ENCODE data around the gene GP5. TPM values are rescaled to one million over a fixed set of nuclear protein-coding genes. Genes with fewer than 3 reads are reported as not detected.

GP5 gene
- total RNA-seq, 1 experiment from 2014 or later = not detected

- Histone ChIP-seq H3K9me2 (ENCODE audit: insufficient read depth) (no peaks in the 10 kb centered on the region), H3K4me3 (no peak overlapping the region), H3K27me3 (ENCODE audit: insufficient read depth, low read depth) (no peaks in the 10 kb centered on the region), H2AFZ (no peak overlapping the region), H3K4me2 (no peak overlapping the region), H3K79me2 (ENCODE audit: low read depth) (no peaks in the 10 kb centered on the region; the same call in 1 of the 2 replicates), H3K4me1 (replicated peaks; ENCODE audit: insufficient read depth) (no peaks in the 10 kb centered on the region), H3K9me3 (ENCODE audit: insufficient read depth, low read depth) (no peaks in the 10 kb centered on the region), H3K36me3 (ENCODE audit: low read depth) (peaks cover 11% of the 10 kb centered on the region), H4K20me1 (ENCODE audit: insufficient read depth) (peaks cover 7% of the 10 kb centered on the region), H3K27ac (no peak overlapping the region), H3F3A (ENCODE audit: insufficient read depth, low read depth) (peaks cover 38% of the 10 kb centered on the region)
- ChIA-PET POLR2A (ENCODE audit: unreplicated experiment) (no interaction called here), CTCF (no interaction called here)
- TF ChIP-seq EZH2 (IDR thresholded peaks at IDR 0.05; ENCODE audit: low read depth) (no peak), CTCF (conservative IDR thresholded peaks at IDR 0.05) (no peak)
- intact Hi-C loops (cut with micrococcal nuclease; ENCODE audit: unreplicated experiment) = loop anchor here (5.0 kb wide), 3 partner anchors 738 to 1588 kb away; no protein-coding TSS in a partner anchor
- no TSS peak for BruUV-seq (replicated peaks)
- DNase-seq = no peak
Observed at GRCh38 chr3:194399874-194400411, 877 bp upstream of the GP5 start.

DNA sequence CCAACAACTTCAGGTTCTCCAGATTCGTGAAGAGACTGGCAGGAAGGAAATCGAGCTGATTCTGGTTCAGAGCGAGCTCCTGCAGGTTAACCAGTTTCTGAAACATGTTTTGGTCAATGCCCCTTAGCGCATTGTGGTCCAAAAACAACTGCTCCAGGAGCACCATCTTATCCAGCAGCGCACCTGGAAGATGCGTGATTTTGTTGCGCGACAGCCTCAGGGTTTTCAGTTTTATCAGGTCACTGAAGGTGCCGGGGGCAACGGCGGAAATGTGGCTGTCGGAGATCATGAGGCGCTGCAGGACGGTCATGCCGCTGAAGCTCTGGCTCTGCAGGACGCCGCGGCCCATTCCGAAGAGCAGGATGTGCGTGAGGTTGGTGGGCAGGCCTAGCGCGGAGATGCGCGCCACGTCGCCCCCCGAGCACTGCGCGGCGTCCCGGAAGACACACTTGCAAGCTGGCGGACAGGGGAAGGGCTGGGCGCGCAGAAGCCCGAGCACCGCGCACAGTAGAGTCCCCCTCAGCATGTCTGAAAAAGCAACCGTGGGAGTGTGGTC, 1.2 kb downstream of the GP5 start:
- H3F3A ChIP-seq (ENCODE audit: insufficient read depth, low read depth) = peaks cover 20% of the 10 kb centered on the region
- H3K79me2 ChIP-seq (ENCODE audit: low read depth) = no peaks in the 10 kb centered on the region
- no peaks in the 10 kb centered on the region for H3K4me1 ChIP-seq (replicated peaks; ENCODE audit: insufficient read depth)
- no peak overlapping the region for H2AFZ ChIP-seq
- intact Hi-C loops (cut with micrococcal nuclease; ENCODE audit: unreplicated experiment) = no loop called here
- no peak overlapping the region for H3K4me3 ChIP-seq
- H3K27ac ChIP-seq = no peak overlapping the region
- POLR2A ChIA-PET (ENCODE audit: unreplicated experiment) = interaction anchor here (0.6 kb wide), 1 partner anchor 95 kb away, joined by 4 read pairs; no protein-coding TSS in a partner anchor
- no peaks in the 10 kb centered on the region for H4K20me1 ChIP-seq (ENCODE audit: insufficient read depth)
- TF ChIP-seq EZH2 (IDR thresholded peaks at IDR 0.05; ENCODE audit: low read depth) (no peak), CTCF (conservative IDR thresholded peaks at IDR 0.05) (no peak)
- no peak for DNase-seq
- no peaks in the 10 kb centered on the region for H3K9me2 ChIP-seq (ENCODE audit: insufficient read depth)
- H3K36me3 ChIP-seq (ENCODE audit: low read depth) = no peaks in the 10 kb centered on the region
- H3K9me3 ChIP-seq (ENCODE audit: insufficient read depth, low read depth) = no peaks in the 10 kb centered on the region
- H3K27me3 ChIP-seq (ENCODE audit: insufficient read depth, low read depth) = no peaks in the 10 kb centered on the region
- CTCF ChIA-PET = no interaction called here
- no peak overlapping the region for H3K4me2 ChIP-seq
- BruUV-seq (replicated peaks) = no TSS peak

DNA sequence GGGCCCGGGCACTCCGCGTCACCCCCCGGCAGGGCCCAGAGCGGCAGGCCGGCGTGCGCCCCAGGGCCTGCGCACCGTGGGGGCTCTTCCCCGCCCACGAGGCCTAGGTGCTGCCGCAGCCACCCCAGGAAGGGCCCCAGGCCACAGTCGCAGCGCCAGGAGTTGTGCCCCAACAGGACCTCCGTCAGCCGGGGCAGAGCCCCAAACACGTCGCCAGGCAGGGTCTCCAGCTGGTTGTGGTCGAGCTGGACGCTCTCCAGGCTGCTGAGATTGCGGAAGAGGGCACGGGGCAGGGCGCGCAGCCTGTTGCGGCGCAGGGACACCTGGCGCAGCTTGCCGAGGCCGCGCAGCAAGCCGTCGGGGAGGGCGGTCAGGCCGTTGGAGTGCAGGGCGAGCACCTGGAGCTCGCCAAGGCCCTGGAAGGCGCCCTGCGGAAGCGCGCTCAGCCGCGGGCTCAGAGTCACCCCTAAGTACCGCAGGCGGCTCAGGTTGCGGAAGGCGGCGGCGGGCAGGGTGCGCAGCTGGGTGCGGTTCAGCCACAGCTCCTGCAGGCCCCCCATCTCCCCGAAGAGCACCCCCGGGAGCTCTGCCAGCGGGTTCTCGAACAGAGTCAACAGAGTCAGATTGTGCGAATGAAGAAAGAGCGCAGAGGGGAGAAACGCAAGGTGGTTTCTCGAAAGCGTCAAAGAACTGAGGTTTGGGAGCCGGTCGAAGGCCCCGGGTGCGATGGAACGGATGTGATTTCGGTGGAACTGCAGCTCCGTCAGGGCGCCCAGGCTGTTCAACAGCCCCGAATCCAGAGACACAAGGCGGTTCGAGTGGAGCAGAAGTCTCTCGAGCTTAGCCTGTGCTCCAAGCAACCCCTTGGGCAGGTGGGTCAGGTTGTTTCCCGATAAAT, 2.0 kb downstream of the GP5 start:
- peak in 1 of 2 experiments; percentile 31 for DNase-seq
- H3K79me2 ChIP-seq (ENCODE audit: low read depth) = no peaks in the 10 kb centered on the region
- ChIA-PET CTCF (no interaction called here), POLR2A (ENCODE audit: unreplicated experiment) (interaction anchor here (0.5 to 0.6 kb wide), 2 partner anchors 94 to 864 kb away, joined by 4 read pairs; no protein-coding TSS in a partner anchor)
- no peak overlapping the region for H3K4me2 ChIP-seq
- no TSS peak for BruUV-seq (replicated peaks)
- no peak overlapping the region for H3K4me3 ChIP-seq
- no peak overlapping the region for H3K27ac ChIP-seq
- H3K9me3 ChIP-seq (ENCODE audit: insufficient read depth, low read depth) = no peaks in the 10 kb centered on the region
- H3F3A ChIP-seq (ENCODE audit: insufficient read depth, low read depth) = peaks cover 12% of the 10 kb centered on the region; the same call in 1 of the 2 replicates
- no peaks in the 10 kb centered on the region for H4K20me1 ChIP-seq (ENCODE audit: insufficient read depth)
- H3K9me2 ChIP-seq (ENCODE audit: insufficient read depth) = no peaks in the 10 kb centered on the region
- no peaks in the 10 kb centered on the region for H3K27me3 ChIP-seq (ENCODE audit: insufficient read depth, low read depth)
- TF ChIP-seq CTCF (conservative IDR thresholded peaks at IDR 0.05) = no peak
- TF ChIP-seq EZH2 (IDR thresholded peaks at IDR 0.05; ENCODE audit: low read depth) = no peak
- no peaks in the 10 kb centered on the region for H3K36me3 ChIP-seq (ENCODE audit: low read depth)
- H2AFZ ChIP-seq = no peak overlapping the region
- intact Hi-C loops (cut with micrococcal nuclease; ENCODE audit: unreplicated experiment) = no loop called here
- no peaks in the 10 kb centered on the region for H3K4me1 ChIP-seq (replicated peaks; ENCODE audit: insufficient read depth)
